Loucy (cell line): Measurements from ENCODE around the gene SASH1.

Experiments used
- H2AFZ ChIP-seq: fragments of 200-600 bp; sonication (generic); 2 replicates; pipeline ENCODE4 v1.6.0; 2016; ENCODE audit warnings: antibody characterized with exemption, mild to moderate bottlenecking, low read length, moderate library complexity
- H3F3A ChIP-seq: fragments of 200-600 bp; 2 replicates; pipeline ENCODE4 v1.6.0; 2016; ENCODE audit warnings: antibody characterized with exemption, low read depth, mild to moderate bottlenecking
- H3K27me3 ChIP-seq: fragments of 200-600 bp; sonication (generic); 2 replicates; pipeline ENCODE4 v1.6.1; 2014; ENCODE audit warnings: low read length, mild to moderate bottlenecking; ENCODE audit not compliant: insufficient read depth, poor library complexity, severe bottlenecking
- H3K36me3 ChIP-seq: fragments of 200-600 bp; sonication (generic); 2 replicates; pipeline ENCODE4 v1.6.1; 2016; ENCODE audit warnings: low read length; ENCODE audit not compliant: insufficient read depth
- H3K4me1 ChIP-seq: fragments of 200-600 bp; sonication (generic); 2 replicates; pipeline ENCODE4 v1.5.1; 2014; ENCODE audit warnings: low read length, mild to moderate bottlenecking; ENCODE audit not compliant: insufficient read depth, poor library complexity, severe bottlenecking
- H3K4me2 ChIP-seq: fragments of 200-600 bp; sonication (generic); 2 replicates; pipeline ENCODE4 v1.6.0; 2014; ENCODE audit warnings: antibody characterized with exemption, low read length, low read depth, mild to moderate bottlenecking; ENCODE audit not compliant: poor library complexity, severe bottlenecking
- H3K4me3 ChIP-seq: fragments of 200-600 bp; sonication (generic); 2 replicates; pipeline ENCODE4 v1.5.1; 2014; ENCODE audit warnings: low read length, mild to moderate bottlenecking, mixed read lengths; ENCODE audit not compliant: poor library complexity, severe bottlenecking
- H3K79me2 ChIP-seq: fragments of 200-600 bp; sonication (generic); 2 replicates; pipeline ENCODE4 v1.6.1; 2014; ENCODE audit warnings: low read length; ENCODE audit not compliant: insufficient read depth
- H3K9ac ChIP-seq: fragments of 200-600 bp; sonication (generic); 2 replicates; pipeline ENCODE4 v1.6.0; 2014; ENCODE audit warnings: mild to moderate bottlenecking, low read depth, low read length, moderate library complexity; ENCODE audit not compliant: poor library complexity, severe bottlenecking
- H3K9me2 ChIP-seq: fragments of 200-600 bp; sonication (generic); replicated peaks from 2 replicates; pipeline ENCODE4 v1.6.1; 2016; ENCODE audit warnings: low read depth, low read length, mixed read lengths
- H3K9me3 ChIP-seq: fragments of 200-600 bp; sonication (generic); 2 replicates; pipeline ENCODE4 v1.6.1; 2014; ENCODE audit warnings: mild to moderate bottlenecking, antibody characterized with exemption, low read length, low read depth; ENCODE audit not compliant: insufficient read depth
- H4K20me1 ChIP-seq: fragments of 200-600 bp; sonication (generic); 2 replicates; pipeline ENCODE4 v1.6.0; 2014; ENCODE audit warnings: antibody characterized with exemption, low read length, mild to moderate bottlenecking; ENCODE audit not compliant: insufficient read depth, poor library complexity, severe bottlenecking
- EZH2phosphoT487 ChIP-seq: fragments of 200-600 bp; IDR thresholded peaks from 2 replicates; pipeline ENCODE4 v1.6.1; 2018; ENCODE audit warnings: antibody characterized with exemption, mild to moderate bottlenecking, moderate library complexity, borderline replicate concordance
- TF ChIP-seq, protein P1 (sequence below): fragments of 200-600 bp; sonication (generic); conservative IDR thresholded peaks from 2 replicates; pipeline ENCODE4 v1.5.1; 2014; ENCODE audit warnings: mild to moderate bottlenecking, antibody characterized with exemption, low read length

SASH1 gene

DNA sequence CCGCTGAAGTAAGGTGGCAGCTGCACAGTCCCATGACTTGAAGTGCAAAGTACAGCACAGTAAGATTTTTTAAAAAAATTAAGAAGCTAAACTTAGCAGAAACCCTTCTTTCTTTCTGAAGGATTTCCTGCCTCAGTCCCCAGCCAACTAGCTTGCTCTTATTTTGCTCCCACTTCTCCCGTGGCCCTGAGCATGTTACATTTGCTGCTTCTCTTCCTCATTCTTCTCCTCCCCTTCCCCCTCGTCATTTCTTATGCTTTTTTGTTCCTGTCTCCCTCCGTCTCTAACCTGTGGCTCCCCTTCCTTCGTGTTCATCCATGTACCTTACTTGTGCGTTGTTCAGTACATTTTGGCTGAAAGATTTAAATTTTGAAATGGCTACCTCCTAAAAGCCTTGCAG lies 123.0 kb downstream of the SASH1 start:
- Histone ChIP-seq H3K79me2 (no peaks in the 10 kb centered on the region), H3K9me2 (no peaks in the 10 kb centered on the region), H3K4me1 (no peaks in the 10 kb centered on the region), H3K9me3 (no peaks in the 10 kb centered on the region), H3F3A (no peaks in the 10 kb centered on the region), H3K27me3 (no peaks in the 10 kb centered on the region), H2AFZ (no peak overlapping the region), H3K4me3 (no peak overlapping the region), H3K36me3 (no peaks in the 10 kb centered on the region), H3K9ac (no peak overlapping the region), H3K4me2 (no peak overlapping the region), H4K20me1 (no peaks in the 10 kb centered on the region)
- TF ChIP-seq, protein P1, sequence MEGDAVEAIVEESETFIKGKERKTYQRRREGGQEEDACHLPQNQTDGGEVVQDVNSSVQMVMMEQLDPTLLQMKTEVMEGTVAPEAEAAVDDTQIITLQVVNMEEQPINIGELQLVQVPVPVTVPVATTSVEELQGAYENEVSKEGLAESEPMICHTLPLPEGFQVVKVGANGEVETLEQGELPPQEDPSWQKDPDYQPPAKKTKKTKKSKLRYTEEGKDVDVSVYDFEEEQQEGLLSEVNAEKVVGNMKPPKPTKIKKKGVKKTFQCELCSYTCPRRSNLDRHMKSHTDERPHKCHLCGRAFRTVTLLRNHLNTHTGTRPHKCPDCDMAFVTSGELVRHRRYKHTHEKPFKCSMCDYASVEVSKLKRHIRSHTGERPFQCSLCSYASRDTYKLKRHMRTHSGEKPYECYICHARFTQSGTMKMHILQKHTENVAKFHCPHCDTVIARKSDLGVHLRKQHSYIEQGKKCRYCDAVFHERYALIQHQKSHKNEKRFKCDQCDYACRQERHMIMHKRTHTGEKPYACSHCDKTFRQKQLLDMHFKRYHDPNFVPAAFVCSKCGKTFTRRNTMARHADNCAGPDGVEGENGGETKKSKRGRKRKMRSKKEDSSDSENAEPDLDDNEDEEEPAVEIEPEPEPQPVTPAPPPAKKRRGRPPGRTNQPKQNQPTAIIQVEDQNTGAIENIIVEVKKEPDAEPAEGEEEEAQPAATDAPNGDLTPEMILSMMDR: no peak
- no peak for TF ChIP-seq EZH2phosphoT487

DNA sequence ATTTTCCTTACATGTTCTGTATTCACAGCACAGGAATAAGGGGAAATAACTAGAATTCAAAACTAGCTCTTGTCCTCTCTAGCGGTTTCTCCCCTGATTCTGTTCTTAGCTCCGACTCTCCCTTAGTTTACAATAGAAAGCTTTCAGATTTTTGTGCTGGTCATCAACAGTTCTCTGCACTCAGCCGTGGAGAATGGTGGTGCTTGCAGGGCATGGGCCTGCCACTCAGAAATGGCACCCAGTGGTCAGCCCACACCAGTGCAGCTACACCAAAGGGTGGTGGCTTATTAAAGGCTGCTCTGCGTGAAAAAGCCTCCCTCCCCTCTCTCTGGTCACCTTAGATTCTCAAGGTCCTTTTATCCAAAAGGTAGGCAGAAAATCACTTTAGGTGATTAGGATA lies 123.5 kb downstream of the SASH1 start:
- Histone ChIP-seq H3K4me3 (no peak overlapping the region), H3K9me2 (no peaks in the 10 kb centered on the region), H3K79me2 (no peaks in the 10 kb centered on the region), H3K9me3 (no peaks in the 10 kb centered on the region), H3F3A (no peaks in the 10 kb centered on the region), H3K27me3 (no peaks in the 10 kb centered on the region), H3K36me3 (no peaks in the 10 kb centered on the region), H3K4me1 (no peaks in the 10 kb centered on the region), H3K4me2 (no peak overlapping the region), H4K20me1 (no peaks in the 10 kb centered on the region), H2AFZ (no peak overlapping the region), H3K9ac (no peak overlapping the region)
- no peak for TF ChIP-seq EZH2phosphoT487
- TF ChIP-seq, protein P1: no peak

DNA sequence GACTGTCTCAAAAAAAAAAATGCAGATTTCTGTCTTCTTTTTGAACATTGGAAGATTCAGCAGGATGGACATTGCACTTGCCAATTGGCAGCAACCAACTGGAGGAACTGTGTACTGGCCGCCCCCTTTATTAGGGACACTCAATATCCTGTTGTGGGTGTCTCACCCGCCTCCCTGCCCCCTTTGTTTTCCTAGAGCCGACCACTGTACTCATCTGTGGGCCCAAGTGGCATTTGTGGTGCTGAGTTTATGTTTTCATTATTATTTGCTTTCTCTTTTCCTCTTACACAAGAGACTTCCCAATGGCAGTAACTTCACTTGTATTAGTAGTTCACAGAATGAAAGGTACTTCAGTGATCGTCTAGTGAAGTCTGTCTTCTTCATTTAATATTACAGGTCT lies 125.3 kb downstream of the SASH1 start:
- H3K4me3 ChIP-seq: no peak overlapping the region
- H4K20me1 ChIP-seq: no peaks in the 10 kb centered on the region
- H3K4me1 ChIP-seq: no peaks in the 10 kb centered on the region
- H3K79me2 ChIP-seq: no peaks in the 10 kb centered on the region
- H3K27me3 ChIP-seq: no peaks in the 10 kb centered on the region
- no peak for TF ChIP-seq EZH2phosphoT487
- TF ChIP-seq, protein P1: no peak
- no peak overlapping the region for H3K9ac ChIP-seq
- no peaks in the 10 kb centered on the region for H3K9me3 ChIP-seq
- no peaks in the 10 kb centered on the region for H3K36me3 ChIP-seq
- H3F3A ChIP-seq: no peaks in the 10 kb centered on the region
- no peak overlapping the region for H2AFZ ChIP-seq
- H3K9me2 ChIP-seq: no peaks in the 10 kb centered on the region
- no peak overlapping the region for H3K4me2 ChIP-seq
